RWPE2 (cell line): ENCODE data around the gene TSPAN32.

Experiments used
- ATAC-seq: fragments of 200-7000 bp; cut with Tn5 transposase; 3 replicates; pipeline ENCODE4 v1.9.1; 2021; ENCODE audit warnings: low read depth
- DNase-seq: peaks from one replicate; pipeline ENCODE4 v3.0.0-alpha.2; 2020; ENCODE audit warnings: low spot score
- H3K27ac ChIP-seq: fragments of 450-650 bp; 2 replicates; pipeline ENCODE4 v1.5.1; 2017; ENCODE audit warnings: mild to moderate bottlenecking; ENCODE audit not compliant: poor library complexity, severe bottlenecking
- H3K27me3 ChIP-seq: fragments of 250-450 bp; sonication (Bioruptor Pico); 2 replicates; pipeline ENCODE4 v1.5.1; 2021; ENCODE audit warnings: mild to moderate bottlenecking, moderate library complexity; ENCODE audit not compliant: insufficient read depth, poor library complexity, severe bottlenecking
- H3K36me3 ChIP-seq: fragments of 250-450 bp; sonication (Bioruptor Pico); 2 replicates; pipeline ENCODE4 v1.5.1; 2020; ENCODE audit warnings: low read depth, mild to moderate bottlenecking, moderate library complexity
- H3K4me1 ChIP-seq: fragments of 250-450 bp; sonication (Bioruptor Pico); 2 replicates; pipeline ENCODE4 v1.5.1; 2021; ENCODE audit warnings: mild to moderate bottlenecking, moderate library complexity; ENCODE audit not compliant: insufficient read depth, poor library complexity, severe bottlenecking
- H3K4me3 ChIP-seq: fragments of 250-450 bp; sonication (Bioruptor Pico); 2 replicates; pipeline ENCODE4 v1.5.1; 2021; ENCODE audit warnings: mild to moderate bottlenecking, moderate library complexity; ENCODE audit not compliant: severe bottlenecking
- H3K9me3 ChIP-seq: fragments of 250-450 bp; sonication (Bioruptor Pico); 2 replicates; pipeline ENCODE4 v1.5.1; 2021; ENCODE audit warnings: mild to moderate bottlenecking, moderate library complexity; ENCODE audit not compliant: severe bottlenecking
- TF ChIP-seq, protein P1 (sequence below): fragments of 450-650 bp; IDR thresholded peaks from one replicate; pipeline ENCODE4 v1.5.1; 2017; ENCODE audit warnings: mild to moderate bottlenecking, moderate library complexity; ENCODE audit not compliant: poor library complexity, severe bottlenecking

The TSPAN32 gene

GRCh38 chr11:2264366-2265053 is 37.3 kb upstream of the TSPAN32 start:
- Histone ChIP-seq H3K4me3 (no peak overlapping the region), H3K36me3 (no peaks in the 10 kb centered on the region), H3K27me3 (no peaks in the 10 kb centered on the region), H3K4me1 (no peaks in the 10 kb centered on the region), H3K9me3 (no peaks in the 10 kb centered on the region), H3K27ac (no peak overlapping the region)
- no peak for DNase-seq
- ATAC-seq = no peak
- TF ChIP-seq, protein P1, sequence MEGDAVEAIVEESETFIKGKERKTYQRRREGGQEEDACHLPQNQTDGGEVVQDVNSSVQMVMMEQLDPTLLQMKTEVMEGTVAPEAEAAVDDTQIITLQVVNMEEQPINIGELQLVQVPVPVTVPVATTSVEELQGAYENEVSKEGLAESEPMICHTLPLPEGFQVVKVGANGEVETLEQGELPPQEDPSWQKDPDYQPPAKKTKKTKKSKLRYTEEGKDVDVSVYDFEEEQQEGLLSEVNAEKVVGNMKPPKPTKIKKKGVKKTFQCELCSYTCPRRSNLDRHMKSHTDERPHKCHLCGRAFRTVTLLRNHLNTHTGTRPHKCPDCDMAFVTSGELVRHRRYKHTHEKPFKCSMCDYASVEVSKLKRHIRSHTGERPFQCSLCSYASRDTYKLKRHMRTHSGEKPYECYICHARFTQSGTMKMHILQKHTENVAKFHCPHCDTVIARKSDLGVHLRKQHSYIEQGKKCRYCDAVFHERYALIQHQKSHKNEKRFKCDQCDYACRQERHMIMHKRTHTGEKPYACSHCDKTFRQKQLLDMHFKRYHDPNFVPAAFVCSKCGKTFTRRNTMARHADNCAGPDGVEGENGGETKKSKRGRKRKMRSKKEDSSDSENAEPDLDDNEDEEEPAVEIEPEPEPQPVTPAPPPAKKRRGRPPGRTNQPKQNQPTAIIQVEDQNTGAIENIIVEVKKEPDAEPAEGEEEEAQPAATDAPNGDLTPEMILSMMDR = no peak

- Histone ChIP-seq H3K27ac (no peak overlapping the region), H3K4me3 (no peak overlapping the region), H3K27me3 (peaks cover 3% of the 10 kb centered on the region), H3K4me1 (no peaks in the 10 kb centered on the region), H3K36me3 (no peaks in the 10 kb centered on the region), H3K9me3 (no peaks in the 10 kb centered on the region)
- TF ChIP-seq, protein P1 = no peak
- ATAC-seq (no peak), DNase-seq (no peak)
These were observed 36.4 kb upstream of the TSPAN32 start for GRCh38 chr11:2265396-2265795.

- no peak overlapping the region for H3K27ac ChIP-seq
- H3K9me3 ChIP-seq = no peaks in the 10 kb centered on the region
- TF ChIP-seq, protein P1 = no peak
- no peaks in the 10 kb centered on the region for H3K36me3 ChIP-seq
- no peak overlapping the region for H3K4me3 ChIP-seq
- DNase-seq (no peak), ATAC-seq (no peak)
- H3K27me3 ChIP-seq = peaks cover 9% of the 10 kb centered on the region
- H3K4me1 ChIP-seq = no peaks in the 10 kb centered on the region
These were observed 35.8 kb upstream of the TSPAN32 start for GRCh38 chr11:2265854-2266585.

- ATAC-seq (no peak), DNase-seq (peak; percentile 35)
- Histone ChIP-seq H3K27ac (no peak overlapping the region), H3K9me3 (no peaks in the 10 kb centered on the region), H3K27me3 (peaks cover 16% of the 10 kb centered on the region), H3K4me1 (no peaks in the 10 kb centered on the region), H3K36me3 (no peaks in the 10 kb centered on the region), H3K4me3 (no peak overlapping the region)
- TF ChIP-seq, protein P1 = no peak
These were observed 35.1 kb upstream of the TSPAN32 start for GRCh38 chr11:2266586-2267305.
